Breast epithelium (tissue), 4 donors: Measurements from ENCODE around the gene KERA. TPM values are rescaled to one million over a fixed set of nuclear protein-coding genes. Genes with fewer than 3 reads are reported as not detected.

Experiments used
- DNase-seq, 2 donors: peaks; one replicate each; pipeline ENCODE4 v3.0.0-alpha.2; 2019; ENCODE audit warnings: low spot score in 2 of 2
- H3K27ac ChIP-seq, 2 donors: fragments of 200-600 bp; sonication (generic) in 1 of 2; one replicate each; pipeline ENCODE4 v1.5.1; 2016 to 2019; ENCODE audit warnings: mild to moderate bottlenecking in 1 of 2
- H3K27me3 ChIP-seq, 2 donors: fragments of 200-600 bp; sonication (generic) in 1 of 2; one replicate each; pipeline versions ENCODE4 v1.5.1 to v1.6.0; 2017 to 2019; ENCODE audit warnings: control low read depth in 1 of 2, mild to moderate bottlenecking in 1 of 2
- H3K36me3 ChIP-seq: fragments of 200-600 bp; one replicate; pipeline ENCODE4 v1.5.1; 2019
- H3K4me1 ChIP-seq, 2 donors: fragments of 200-600 bp; sonication (generic); one replicate each; pipeline ENCODE4 v1.5.1; 2016 to 2019; ENCODE audit warnings: control low read depth in 1 of 2
- H3K4me3 ChIP-seq, 3 donors: fragments of 200-600 bp; sonication (generic); 1 replicate in 2 of 3; 2 replicates in 1 of 3; pipeline ENCODE4 v1.5.1; 2016 to 2019; ENCODE audit warnings: mild to moderate bottlenecking in 3 of 3, moderate library complexity in 2 of 3
- H3K9me3 ChIP-seq, 2 donors: fragments of 200-600 bp; sonication (generic) in 1 of 2; one replicate each; pipeline ENCODE4 v1.5.1; 2016 to 2019; ENCODE audit warnings: control low read depth in 1 of 2
- CTCF ChIP-seq, 3 donors: fragments of 450-650 bp; IDR thresholded peaks; one replicate each; pipeline ENCODE4 v1.5.1; 2016 to 2017; ENCODE audit warnings: antibody characterized with exemption in 3 of 3, mild to moderate bottlenecking in 3 of 3, moderate library complexity in 3 of 3
- POLR2A ChIP-seq: fragments of 450-650 bp; IDR thresholded peaks from one replicate; pipeline ENCODE4 v1.6.1; 2016; ENCODE audit warnings: antibody characterized with exemption, mild to moderate bottlenecking, moderate library complexity
- POLR2AphosphoS5 ChIP-seq, 3 donors: sonication (generic); formaldehyde crosslinking; IDR thresholded peaks; one replicate each; pipeline ENCODE4 v1.6.1; 2017; ENCODE audit warnings: antibody characterized with exemption in 3 of 3
- intact Hi-C: fragments of 100-400 bp; cut with DNase I; formaldehyde crosslinking; loops from one replicate; pipeline ENCODE4 v1.15.1; 2023; ENCODE audit warnings: low total_unique reads
- total RNA-seq, 3 donors: library from RNA; depleted of rRNA; stranded (reverse); fragments of >200 nt; gene quantifications; one replicate each; pipeline ENCODE4 v1.1.0, GENCODE V29; 2016

KERA gene
- total RNA-seq, 3 donors from 2014 or later, result 0.15 to 0.33 TPM; not detected in 1

DNA sequence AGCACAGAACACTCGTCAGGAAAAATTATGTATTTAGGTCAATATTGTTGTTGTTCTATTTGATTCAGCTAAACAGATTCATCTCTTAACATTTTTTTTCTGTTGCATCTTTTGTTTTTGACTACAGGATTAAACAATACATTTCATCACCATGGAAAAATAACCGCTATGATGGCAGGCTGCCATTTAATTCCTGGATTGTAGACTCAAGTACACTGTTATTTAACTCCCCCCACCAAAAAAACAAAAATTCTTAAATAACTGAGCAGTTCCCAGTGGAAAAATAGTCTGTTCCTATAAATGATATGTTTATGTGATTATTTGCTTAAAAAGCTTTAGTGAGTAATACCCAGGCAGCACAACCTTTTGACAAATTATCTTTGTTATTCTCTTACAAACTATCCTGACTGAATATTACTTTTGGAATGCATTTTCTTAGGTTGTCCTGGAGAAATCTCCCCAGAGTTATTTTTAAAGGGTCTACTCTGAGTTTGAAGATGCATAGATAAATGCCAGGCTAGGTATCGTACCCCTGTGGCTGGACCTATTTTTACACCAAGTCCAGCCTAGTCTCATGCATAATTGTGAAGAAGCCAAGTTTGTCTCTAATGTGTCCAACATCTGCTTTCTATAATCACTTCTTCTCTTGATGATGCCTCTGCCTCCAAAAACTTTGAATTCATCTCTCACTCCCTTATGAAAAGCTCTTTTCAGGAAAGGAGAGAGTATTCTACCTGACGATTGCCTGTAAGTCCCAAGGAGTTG is 3.7 kb downstream of the KERA start:
- Histone ChIP-seq H3K9me3 (no peaks in the 10 kb centered on the region), H3K36me3 (no peaks in the 10 kb centered on the region), H3K27me3 (no peaks in the 10 kb centered on the region), H3K4me1 (no peaks in the 10 kb centered on the region), H3K27ac (peak overlapping the region; percentile 48 to 50), H3K4me3 (no peak overlapping the region)
- intact Hi-C loops, result no loop called here
- peak in 1 of 2 donors; percentile 19 for DNase-seq
- TF ChIP-seq POLR2AphosphoS5 (IDR thresholded peaks at IDR 0.05) (no peak), POLR2A (no peak), CTCF (IDR thresholded peaks at IDR 0.05) (no peak)

DNA sequence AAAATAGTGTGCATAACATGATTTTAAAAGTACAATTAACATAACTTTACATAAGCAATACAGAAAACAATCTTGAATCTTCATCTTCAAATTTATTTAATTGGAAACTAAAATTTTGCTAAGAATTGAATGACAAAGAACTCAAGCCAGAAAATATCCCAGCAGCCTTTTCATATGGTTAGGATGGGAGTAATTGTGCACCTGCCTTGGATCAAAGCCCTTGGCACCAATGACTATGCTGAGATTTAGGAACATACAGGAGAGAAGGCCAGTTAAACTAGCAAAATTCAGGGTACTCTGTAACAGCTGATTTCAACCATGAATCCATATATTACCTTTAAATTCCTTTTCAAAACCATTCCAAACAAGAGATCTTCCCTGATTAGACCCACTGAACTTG is 5.8 kb downstream of the KERA start:
- Histone ChIP-seq H3K36me3 (no peaks in the 10 kb centered on the region), H3K4me3 (no peak overlapping the region), H3K9me3 (no peaks in the 10 kb centered on the region), H3K27me3 (no peaks in the 10 kb centered on the region), H3K4me1 (no peaks in the 10 kb centered on the region), H3K27ac (no peak overlapping the region)
- no peak for DNase-seq
- TF ChIP-seq CTCF (IDR thresholded peaks at IDR 0.05), result no peak
- no peak for TF ChIP-seq POLR2A
- TF ChIP-seq POLR2AphosphoS5 (IDR thresholded peaks at IDR 0.05), result no peak
- intact Hi-C loops, result no loop called here

DNA sequence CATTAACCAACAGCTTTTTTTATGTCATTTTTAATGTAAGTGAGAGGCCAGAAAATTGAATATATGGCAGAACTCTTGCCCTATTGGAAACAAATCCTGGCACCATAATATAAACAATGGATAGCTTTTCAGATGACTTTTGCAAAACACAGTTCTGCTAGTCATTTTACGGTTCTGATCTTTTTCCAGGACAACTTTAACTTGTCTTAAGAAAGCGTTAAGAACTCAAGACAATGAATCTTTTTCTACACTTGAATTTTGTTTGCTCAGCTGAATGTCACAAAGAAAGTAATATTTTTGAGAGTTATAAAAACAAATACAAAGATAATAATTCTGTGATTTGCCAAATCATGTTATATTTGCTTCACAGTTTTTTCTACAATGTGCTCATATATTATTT is 13.2 kb downstream of the KERA start:
- intact Hi-C loops, result no loop called here
- TF ChIP-seq POLR2AphosphoS5 (IDR thresholded peaks at IDR 0.05), result no peak
- H3K4me3 ChIP-seq, result no peak overlapping the region

DNA sequence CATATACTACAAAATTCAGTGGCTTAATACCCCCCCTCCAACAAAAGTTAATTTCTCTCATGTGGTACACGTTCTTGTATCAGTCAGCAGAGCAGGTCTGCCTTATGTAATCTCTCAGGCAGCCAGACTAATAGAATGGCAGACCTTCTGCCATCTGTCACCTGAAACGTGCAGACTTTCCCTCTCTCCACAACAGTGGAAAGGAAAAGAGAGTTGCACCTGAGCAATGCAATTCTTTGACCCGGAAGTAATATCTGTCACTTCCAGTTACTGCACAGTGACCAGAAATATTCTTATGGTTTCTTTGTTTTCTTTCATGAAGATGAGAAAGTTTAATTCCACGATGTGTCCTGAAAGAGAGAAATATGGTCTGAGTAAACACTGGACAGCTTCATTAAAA is 14.4 kb downstream of the KERA start:
- H3K27me3 ChIP-seq, result no peaks in the 10 kb centered on the region
- H3K36me3 ChIP-seq, result no peaks in the 10 kb centered on the region
- intact Hi-C loops, result no loop called here
- no peak overlapping the region for H3K27ac ChIP-seq
- no peaks in the 10 kb centered on the region for H3K4me1 ChIP-seq
- H3K4me3 ChIP-seq, result no peak overlapping the region
- DNase-seq, result no peak
- H3K9me3 ChIP-seq, result no peaks in the 10 kb centered on the region
- TF ChIP-seq POLR2A (no peak), CTCF (IDR thresholded peaks at IDR 0.05) (no peak), POLR2AphosphoS5 (IDR thresholded peaks at IDR 0.05) (no peak)

More for the DNA sequence above, 13.2 kb downstream of the KERA start:
- Histone ChIP-seq H3K9me3 (no peaks in the 10 kb centered on the region), H3K36me3 (no peaks in the 10 kb centered on the region), H3K27ac (no peak overlapping the region), H3K4me1 (no peaks in the 10 kb centered on the region), H3K27me3 (no peaks in the 10 kb centered on the region)
- DNase-seq, result no peak

- Histone ChIP-seq H3K9me3 (no peaks in the 10 kb centered on the region), H3K4me1 (no peaks in the 10 kb centered on the region), H3K36me3 (no peaks in the 10 kb centered on the region), H3K27ac (no peak overlapping the region), H3K27me3 (no peaks in the 10 kb centered on the region), H3K4me3 (no peak overlapping the region)
- no peak for DNase-seq
- intact Hi-C loops, result no loop called here
- TF ChIP-seq POLR2A, result no peak
- TF ChIP-seq POLR2AphosphoS5 (IDR thresholded peaks at IDR 0.05), result no peak
- no peak for TF ChIP-seq CTCF (IDR thresholded peaks at IDR 0.05)
Measured at GRCh38 chr12:91040096-91040755, 17.6 kb downstream of the KERA start.
